ENCODE results near the gene RANBP1.

Gene RANBP1

DNA sequence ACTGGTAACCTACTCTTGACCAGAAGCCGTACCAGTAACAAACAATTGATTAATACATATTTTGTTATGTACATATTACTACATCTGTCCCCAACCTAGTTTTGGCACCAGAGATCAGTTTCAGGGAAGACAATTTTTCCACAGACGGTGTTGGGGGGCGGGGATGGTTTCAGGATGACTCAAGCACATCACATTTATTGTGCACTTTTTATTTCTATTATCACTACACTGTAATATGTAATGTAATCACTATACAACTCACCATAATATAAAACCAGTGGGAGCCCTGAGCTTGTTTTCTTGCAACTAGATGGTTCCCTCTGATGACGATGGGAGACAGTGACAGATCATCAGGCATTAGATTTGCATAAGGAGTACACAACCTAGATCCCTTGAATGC, 20.4 kb upstream of the RANBP1 start:
- Histone ChIP-seq H3K4me3 (no peak overlapping the region), H3K27ac (no peak overlapping the region)
- TF ChIP-seq, protein P1, sequence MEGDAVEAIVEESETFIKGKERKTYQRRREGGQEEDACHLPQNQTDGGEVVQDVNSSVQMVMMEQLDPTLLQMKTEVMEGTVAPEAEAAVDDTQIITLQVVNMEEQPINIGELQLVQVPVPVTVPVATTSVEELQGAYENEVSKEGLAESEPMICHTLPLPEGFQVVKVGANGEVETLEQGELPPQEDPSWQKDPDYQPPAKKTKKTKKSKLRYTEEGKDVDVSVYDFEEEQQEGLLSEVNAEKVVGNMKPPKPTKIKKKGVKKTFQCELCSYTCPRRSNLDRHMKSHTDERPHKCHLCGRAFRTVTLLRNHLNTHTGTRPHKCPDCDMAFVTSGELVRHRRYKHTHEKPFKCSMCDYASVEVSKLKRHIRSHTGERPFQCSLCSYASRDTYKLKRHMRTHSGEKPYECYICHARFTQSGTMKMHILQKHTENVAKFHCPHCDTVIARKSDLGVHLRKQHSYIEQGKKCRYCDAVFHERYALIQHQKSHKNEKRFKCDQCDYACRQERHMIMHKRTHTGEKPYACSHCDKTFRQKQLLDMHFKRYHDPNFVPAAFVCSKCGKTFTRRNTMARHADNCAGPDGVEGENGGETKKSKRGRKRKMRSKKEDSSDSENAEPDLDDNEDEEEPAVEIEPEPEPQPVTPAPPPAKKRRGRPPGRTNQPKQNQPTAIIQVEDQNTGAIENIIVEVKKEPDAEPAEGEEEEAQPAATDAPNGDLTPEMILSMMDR (IDR thresholded peaks at IDR 0.05), result no peak
- no peak for DNase-seq (ENCODE audit: low spot score)

DNA sequence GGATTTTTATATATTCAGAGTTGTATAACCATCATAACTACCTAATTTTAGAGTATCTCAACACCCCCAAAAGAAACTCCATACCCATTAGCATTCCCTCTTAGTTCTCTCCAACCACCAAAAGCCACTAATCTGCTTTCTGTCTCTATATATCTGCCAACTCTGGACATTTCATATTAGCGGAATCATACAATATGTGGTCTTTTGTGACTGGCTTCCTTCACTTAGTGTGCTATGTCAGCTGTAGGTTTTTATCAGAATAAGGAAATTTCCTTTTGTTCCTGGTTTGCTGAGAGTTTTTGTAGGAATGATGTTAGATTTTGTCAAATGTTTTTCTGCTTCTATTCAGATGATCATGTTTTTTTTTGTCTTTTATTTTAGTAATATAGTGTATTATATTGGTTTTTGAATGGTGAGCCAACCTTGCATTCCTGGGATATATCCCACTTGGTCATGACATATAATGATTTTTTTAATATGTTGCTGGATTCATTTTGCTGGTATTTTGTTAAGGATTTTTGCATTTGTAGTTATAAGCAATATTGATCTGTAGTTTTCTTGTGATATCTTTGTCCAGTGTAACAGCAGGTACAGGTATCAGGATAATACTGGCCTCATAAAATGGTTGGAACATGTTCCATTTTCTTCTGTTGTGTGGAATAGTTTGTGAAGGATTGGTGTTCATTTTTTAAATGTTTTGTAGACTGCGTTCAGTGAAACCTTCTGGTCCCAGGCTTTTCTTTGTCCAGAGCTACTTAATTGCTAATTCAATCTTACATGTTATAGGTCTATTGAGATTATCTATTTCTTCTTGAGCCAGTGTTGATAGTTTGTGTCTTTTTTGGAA, 19.1 kb upstream of the RANBP1 start:
- no peak for DNase-seq (ENCODE audit: low spot score)
- TF ChIP-seq, protein P1 (IDR thresholded peaks at IDR 0.05), result no peak
- no peak overlapping the region for H3K27ac ChIP-seq
- no peak overlapping the region for H3K4me3 ChIP-seq

DNA sequence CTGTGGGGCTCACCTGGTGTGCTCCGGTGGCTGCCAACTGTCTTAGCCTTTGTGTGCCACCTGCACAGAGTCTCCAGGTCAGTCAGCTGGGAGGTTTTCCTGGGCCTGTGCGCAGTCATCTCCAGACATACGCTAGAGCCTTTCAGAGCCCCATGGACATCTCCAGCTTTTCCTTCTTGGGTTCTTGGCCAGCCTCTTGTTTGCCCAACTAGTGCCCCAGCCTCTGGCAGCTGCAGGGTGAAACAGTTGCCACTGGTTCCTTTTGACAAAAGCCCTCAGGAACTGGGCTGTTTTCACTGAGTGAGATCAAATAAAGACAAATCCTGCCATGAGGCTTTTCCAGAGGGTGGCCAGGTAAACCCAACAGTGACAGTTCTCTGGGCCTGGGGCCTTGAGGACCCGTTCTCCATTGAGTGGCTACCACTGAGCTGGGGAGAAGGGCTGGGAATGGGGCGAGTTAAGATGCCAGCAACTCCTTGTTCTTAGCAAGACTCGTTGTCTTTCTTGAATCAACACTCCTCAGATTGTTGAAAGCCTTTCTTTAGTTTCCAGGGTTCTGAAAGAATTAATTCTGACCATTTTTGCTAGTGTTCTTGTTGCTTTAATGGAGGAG, 16.7 kb upstream of the RANBP1 start:
- TF ChIP-seq, protein P1 (IDR thresholded peaks at IDR 0.05), result no peak
- Histone ChIP-seq H3K27ac (no peak overlapping the region), H3K4me3 (no peak overlapping the region)
- no peak for DNase-seq (ENCODE audit: low spot score)

DNA sequence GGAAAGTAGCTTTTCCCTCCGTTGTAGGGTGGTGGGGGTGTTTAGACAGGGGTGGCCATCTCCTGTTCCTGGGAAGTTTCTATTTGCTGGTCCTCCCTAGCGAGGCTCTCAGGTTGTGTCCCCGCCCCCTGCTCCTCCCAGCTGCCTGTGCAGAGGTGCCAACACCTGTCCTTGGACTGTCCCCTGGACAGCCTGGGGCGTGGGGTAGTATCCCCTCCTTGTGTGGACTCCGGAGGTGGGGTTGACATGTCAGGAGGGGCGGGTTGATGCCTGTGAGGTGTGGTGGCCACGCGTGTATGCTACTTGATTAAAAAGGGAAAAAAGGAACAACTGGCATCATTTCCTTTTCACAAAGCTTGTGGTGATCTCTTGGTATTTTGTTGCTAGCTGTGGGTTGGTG, 14.3 kb upstream of the RANBP1 start:
- H3K4me3 ChIP-seq, result no peak overlapping the region
- no peak for DNase-seq (ENCODE audit: low spot score)
- TF ChIP-seq, protein P1 (IDR thresholded peaks at IDR 0.05), result no peak
- no peak overlapping the region for H3K27ac ChIP-seq

DNA sequence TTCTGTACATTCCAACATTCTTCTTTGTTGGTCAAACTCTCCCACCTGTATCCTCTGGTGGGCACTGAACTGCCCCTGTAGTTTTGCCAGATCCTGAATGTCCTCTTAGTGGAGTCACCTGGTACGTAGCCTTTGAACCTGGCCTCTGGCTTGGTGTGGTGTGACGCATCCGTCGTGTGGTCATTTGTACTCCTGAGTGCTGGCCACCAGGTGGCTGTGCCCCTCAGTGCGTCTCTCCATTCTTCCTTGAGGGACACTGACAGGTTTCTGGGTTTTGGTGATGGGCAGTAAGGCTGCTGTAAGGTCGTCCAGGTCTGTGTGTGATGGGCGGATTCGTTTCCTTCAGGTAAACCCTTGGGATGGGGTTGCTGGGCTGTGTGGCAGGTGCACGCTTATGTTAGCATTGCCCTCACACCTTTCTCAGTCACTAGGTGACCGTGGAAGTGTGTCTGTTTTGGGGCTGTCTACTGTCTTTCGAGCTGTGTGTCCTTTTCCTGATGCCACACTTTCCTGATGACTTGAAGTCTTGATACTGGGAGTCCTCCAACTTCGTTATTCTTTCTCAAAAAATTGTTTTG, 13.6 kb upstream of the RANBP1 start:
- DNase-seq (ENCODE audit: low spot score), result no peak
- TF ChIP-seq, protein P1 (IDR thresholded peaks at IDR 0.05), result no peak
- H3K27ac ChIP-seq, result no peak overlapping the region
- H3K4me3 ChIP-seq, result no peak overlapping the region

DNA sequence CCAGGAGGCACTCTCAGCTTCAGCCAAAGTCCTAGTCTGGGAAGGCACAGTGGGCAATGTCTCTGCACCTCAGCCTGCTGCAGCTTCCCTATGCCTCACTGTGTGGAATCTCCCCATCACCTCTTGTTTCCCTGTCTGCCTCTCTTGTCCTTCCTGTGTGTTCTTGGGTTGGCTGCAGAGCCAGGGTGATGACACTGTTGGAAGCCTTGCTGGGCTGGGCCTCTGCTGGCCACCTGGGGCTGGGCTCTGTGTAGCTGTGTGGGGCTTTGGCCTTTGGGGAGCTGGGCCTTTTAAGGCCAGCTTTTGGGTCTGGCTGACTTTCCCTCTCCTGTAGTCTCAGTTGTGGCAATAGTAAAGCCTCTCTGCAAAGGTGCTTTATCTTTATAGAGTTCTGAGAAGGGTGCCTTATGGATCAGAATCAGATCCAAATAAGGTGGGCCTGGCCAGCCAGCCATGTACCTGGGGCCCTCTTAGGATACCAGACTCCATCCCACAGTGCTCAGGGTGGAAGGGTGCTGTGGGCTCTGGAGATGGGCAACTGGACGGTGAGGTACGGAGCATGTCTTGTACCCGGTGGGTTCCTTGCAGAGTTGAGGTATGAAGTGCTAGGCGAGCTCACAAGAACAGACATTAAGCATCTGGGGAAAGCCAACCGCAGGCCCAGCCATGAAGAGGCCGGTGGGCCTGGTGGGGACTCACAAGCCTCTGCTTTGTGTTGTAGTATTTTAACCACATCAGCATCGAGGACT, 10.3 kb upstream of the RANBP1 start:
- Histone ChIP-seq H3K4me3 (no peak overlapping the region), H3K27ac (no peak overlapping the region)
- DNase-seq (ENCODE audit: low spot score), result no peak
- TF ChIP-seq, protein P1 (IDR thresholded peaks at IDR 0.05), result no peak
